NT2/D1 (cell line): ENCODE results near the gene DYRK1A.

Experiments used
- SUZ12 ChIP-seq: IDR thresholded peaks from 2 replicates; pipeline ENCODE4 v1.6.1; 2011; ENCODE audit not compliant: insufficient read length, insufficient read depth; ENCODE audit errors: extremely low read depth
- YY1 ChIP-seq: IDR thresholded peaks from 2 replicates; pipeline ENCODE4 v1.6.1; 2011; ENCODE audit not compliant: insufficient read length, insufficient read depth
- ZNF274 ChIP-seq: IDR thresholded peaks from 2 replicates; pipeline ENCODE4 v1.6.1; 2011; ENCODE audit warnings: mild to moderate bottlenecking, low read depth, low read length

DNA sequence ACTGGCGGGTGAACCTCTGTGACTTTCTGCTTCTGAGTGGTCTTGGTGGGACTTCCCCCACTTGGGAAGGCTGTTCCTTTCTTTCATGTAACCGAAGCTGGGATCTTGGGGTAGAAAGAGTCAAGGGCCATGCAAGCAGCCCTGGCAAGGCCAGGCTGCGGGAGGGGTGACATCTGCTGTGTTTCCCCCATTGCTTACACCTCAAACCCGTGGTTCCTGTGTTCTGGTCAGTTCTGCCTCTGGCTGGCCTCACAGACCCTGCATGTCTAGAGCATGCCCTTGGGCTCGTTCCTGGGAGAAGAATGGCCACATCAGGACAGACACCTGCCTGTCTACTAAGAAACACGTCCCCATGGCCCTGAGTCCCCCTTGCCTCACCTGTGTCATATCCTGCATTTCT, 207.7 kb downstream of the DYRK1A start:
- TF ChIP-seq ZNF274, result no peak
- TF ChIP-seq SUZ12, result no peak
- TF ChIP-seq YY1, result no peak
